Skeletal muscle cell (primary cell): ENCODE results near the gene PCDHA9.
"Not testable (repeated sequence)": the region's sequence is repeated elsewhere in the genome, so short reads cannot be mapped to it uniquely, and the experiment has no call there.

ENCODE experiments used
- DNase-seq: peaks from one replicate; pipeline ENCODE4 v3.0.0-alpha.2; 2010; ENCODE audit warnings: low read depth
- H3K4me3 ChIP-seq: 2 replicates; pipeline ENCODE4 v1.5.1; 2011; ENCODE audit warnings: low read depth, mild to moderate bottlenecking, control low read depth, low read length, moderate library complexity

The PCDHA9 gene

DNA sequence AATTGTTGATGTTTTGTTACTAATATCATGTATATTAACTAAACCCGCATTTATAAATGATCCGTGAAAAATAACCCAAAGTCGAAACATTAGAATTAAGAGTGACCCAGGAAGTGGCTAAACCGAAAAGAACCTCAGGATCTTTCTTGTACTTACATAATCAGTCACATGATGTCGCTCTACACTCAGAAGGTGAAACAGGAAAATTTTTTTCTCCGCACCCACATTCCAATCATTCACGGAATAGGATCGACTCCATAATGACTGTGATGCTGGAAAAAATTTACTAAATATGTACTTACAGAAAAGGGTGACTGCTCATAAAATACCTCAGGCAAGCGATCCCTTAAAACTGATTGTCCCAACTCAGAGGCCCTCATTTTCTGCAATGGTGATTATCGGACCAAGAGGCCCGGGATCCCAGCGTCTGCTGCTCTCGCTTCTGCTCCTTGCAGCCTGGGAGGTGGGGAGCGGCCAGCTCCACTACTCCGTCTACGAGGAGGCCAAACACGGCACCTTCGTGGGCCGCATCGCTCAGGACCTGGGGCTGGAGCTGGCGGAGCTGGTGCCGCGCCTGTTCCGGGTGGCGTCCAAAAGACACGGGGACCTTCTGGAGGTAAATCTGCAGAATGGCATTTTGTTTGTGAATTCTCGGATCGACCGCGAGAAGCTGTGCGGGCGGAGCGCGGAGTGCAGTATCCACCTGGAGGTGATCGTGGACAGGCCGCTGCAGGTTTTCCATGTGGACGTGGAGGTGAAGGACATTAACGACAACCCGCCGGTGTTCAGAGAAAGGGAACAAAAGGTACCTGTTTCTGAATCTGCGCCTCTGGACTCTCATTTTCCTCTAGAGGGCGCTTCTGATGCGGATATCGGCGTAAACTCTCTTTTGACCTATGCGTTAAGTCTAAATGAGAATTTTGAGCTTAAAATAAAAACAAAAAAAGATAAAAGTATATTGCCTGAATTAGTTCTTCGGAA is 27.2 kb downstream of the PCDHA9 start, which contains the start of gene PCDHA12:
PCDHA12 (plus strand) TSS at position 224 of the 981 bp plus-strand sequence; CDS start at position 389, 165 bp downstream.
- no peak within 1 kb of the TSS for H3K4me3 ChIP-seq
- DNase-seq: no peak

DNA sequence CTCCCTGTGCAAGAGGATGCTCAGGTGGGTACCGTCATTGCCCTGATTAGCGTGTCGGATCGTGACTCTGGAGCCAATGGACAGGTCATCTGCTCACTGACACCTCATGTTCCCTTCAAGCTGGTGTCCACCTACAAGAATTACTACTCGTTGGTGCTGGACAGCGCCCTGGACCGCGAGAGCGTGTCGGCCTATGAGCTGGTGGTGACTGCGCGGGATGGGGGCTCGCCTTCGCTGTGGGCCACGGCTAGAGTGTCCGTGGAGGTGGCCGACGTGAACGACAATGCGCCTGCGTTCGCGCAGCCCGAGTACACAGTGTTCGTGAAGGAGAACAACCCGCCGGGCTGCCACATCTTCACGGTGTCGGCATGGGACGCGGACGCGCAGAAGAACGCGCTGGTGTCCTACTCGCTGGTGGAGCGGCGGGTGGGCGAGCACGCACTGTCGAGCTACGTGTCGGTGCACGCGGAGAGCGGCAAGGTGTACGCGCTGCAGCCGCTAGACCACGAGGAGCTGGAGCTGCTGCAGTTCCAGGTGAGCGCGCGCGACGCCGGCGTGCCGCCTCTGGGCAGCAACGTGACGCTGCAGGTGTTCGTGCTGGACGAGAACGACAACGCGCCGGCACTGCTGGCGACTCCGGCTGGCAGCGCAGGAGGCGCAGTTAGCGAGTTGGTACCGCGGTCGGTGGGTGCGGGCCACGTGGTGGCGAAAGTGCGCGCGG is 28.5 kb downstream of the PCDHA9 start:
- not testable (repeated sequence) for H3K4me3 ChIP-seq, DNase-seq

DNA sequence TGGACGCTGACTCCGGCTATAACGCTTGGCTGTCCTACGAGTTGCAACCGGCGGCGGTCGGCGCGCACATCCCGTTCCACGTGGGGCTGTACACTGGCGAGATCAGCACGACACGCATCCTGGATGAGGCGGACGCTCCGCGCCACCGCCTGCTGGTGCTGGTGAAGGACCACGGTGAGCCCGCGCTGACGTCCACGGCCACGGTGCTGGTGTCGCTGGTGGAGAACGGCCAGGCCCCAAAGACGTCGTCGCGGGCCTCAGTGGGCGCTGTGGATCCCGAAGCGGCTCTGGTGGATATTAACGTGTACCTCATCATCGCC is 29.0 kb downstream of the PCDHA9 start:
- no peak for DNase-seq
- no peak overlapping the region for H3K4me3 ChIP-seq

DNA sequence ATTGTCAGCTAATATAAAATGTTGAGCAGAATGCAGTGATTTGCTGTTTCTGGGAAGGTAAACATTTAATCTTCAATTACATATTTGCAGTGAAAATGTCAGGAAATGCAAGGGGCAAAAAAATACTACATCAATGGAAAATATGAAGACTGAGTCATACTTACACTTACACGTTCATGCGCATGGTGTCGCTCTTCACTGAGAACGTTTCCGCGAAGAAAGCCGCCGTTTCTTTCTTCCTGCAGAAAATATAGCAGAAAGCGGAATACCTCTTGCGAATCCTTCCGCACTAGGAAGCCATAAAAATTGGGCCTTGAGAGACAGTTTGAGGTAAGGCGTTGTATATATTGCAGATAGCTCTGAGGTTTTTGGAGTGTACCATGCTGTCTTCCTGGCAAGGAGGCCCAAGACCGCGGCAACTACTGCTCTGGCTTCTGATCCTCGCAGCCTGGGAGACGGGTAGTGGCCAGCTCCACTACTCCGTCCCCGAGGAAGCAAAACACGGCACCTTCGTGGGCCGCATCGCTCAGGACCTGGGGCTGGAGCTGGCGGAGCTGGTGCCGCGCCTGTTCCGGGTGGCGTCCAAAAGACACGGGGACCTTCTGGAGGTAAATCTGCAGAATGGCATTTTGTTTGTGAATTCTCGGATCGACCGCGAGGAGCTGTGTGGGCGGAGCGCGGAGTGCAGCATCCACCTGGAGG is 33.9 kb downstream of the PCDHA9 start, which contains the start of gene PCDHA13:
PCDHA13 (plus strand) TSS at position 236 of the 702 bp plus-strand sequence; CDS start at position 381, 145 bp downstream.
- no peak within 1 kb of the TSS for H3K4me3 ChIP-seq
- no peak for DNase-seq

DNA sequence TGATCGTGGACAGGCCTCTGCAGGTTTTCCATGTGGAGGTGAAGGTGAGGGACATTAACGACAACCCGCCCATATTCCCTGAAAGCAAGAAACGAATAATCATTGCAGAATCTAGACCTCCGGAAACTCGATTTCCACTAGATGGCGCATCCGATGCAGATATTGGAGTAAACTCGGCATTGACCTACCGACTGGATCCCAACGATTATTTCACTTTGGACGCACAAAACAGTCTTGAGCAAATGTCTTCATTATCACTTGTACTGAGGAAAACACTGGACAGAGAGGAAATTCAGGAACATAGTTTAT is 34.4 kb downstream of the PCDHA9 start:
- no peak overlapping the region for H3K4me3 ChIP-seq
- no peak for DNase-seq

DNA sequence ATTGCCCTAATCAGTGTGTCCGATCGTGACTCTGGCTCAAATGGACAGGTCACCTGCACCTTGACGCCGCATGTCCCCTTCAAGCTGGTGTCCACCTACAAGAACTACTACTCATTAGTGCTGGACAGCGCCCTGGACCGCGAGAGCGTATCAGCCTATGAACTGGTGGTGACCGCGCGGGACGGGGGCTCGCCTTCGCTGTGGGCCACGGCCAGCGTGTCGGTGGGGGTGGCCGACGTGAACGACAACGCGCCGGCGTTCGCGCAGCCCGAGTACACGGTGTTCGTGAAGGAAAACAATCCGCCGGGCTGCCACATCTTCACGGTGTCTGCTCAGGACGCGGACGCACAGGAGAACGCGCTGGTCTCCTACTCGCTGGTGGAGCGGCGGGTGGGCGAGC is 35.2 kb downstream of the PCDHA9 start:
- H3K4me3 ChIP-seq: no peak overlapping the region
- no peak for DNase-seq

DNA sequence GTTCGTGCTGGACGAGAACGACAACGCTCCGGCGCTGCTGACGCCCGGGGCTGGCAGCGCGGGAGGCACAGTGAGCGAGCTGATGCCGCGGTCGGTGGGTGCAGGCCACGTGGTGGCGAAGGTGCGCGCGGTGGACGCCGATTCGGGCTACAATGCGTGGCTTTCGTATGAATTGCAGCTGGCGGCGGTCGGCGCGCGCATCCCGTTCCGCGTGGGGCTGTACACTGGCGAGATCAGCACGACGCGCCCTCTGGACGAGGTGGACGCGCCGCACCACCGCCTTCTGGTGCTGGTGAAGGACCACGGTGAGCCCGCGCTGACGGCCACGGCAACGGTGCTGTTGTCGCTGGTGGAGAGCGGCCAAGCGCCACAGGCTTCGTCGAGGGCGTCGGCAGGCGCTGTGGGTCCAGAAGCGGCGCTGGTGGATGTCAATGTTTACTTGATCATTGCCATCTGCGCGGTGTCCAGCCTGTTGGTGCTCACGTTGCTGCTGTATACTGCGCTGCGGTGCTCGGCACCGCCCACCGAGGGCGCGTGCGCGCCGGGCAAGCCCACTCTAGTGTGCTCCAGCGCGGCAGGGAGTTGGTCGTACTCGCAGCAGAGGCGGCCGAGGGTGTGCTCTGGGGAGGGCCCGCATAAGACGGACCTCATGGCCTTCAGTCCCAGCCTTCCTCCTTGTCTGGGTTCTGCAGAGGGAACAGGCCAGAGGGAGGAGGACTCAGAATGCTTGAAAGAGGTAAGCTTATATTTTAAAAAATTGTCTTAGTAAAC is 35.9 kb downstream of the PCDHA9 start:
- H3K4me3 ChIP-seq: no peak overlapping the region
- no peak for DNase-seq
